NCI-H1694 (cell line): ENCODE results near the gene GNG4.
"Not testable (repeated sequence)": the region's sequence is repeated elsewhere in the genome, so short reads cannot be mapped to it uniquely, and the experiment has no call there.

Source experiments
- DNase-seq: peaks from one replicate; lab custom pipeline; 2025; lab: John Stamatoyannopoulos, UW

Gene GNG4

DNA sequence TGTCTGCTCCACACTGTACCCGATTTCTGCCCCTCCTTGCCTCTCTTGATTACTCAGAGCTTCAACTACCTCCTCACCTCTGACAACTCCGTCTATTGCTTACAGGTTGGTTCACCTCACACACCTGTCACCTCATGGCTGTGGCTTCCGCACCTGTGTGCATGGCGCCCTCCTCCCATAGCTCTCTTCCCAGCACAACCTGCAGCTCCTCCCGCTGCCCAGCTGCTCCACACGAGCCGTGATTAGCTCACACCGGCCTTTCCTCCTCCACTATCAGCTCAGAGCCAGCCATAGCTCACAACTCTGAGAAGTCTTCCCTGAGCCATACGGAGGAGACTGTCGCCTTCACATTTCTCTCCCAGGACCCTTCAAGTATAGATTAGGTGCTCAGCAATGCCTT, 67.5 kb downstream of the GNG4 start:
- no peak for DNase-seq

GRCh38 chr1:235579891-235580290, 69.7 kb downstream of the GNG4 start:
- DNase-seq: no peak

GRCh38 chr1:235575597-235575996, 74.0 kb downstream of the GNG4 start:
- DNase-seq: no peak

- DNase-seq: no peak
Observed at GRCh38 chr1:235573880-235574279, 75.7 kb downstream of the GNG4 start.

- not testable (repeated sequence) for DNase-seq
Observed at GRCh38 chr1:235572971-235573370, 76.6 kb downstream of the GNG4 start.

GRCh38 chr1:235571482-235571881, 78.1 kb downstream of the GNG4 start:
- no peak for DNase-seq

GRCh38 chr1:235567812-235568503, 81.6 kb downstream of the GNG4 start:
- no peak for DNase-seq

- DNase-seq: no peak
Observed at GRCh38 chr1:235566084-235566483, 83.5 kb downstream of the GNG4 start.

- no peak for DNase-seq
Observed at GRCh38 chr1:235563513-235564061, 86.0 kb downstream of the GNG4 start.

GRCh38 chr1:235562589-235562988, 87.0 kb downstream of the GNG4 start:
- DNase-seq: no peak

- DNase-seq: no peak
Observed at GRCh38 chr1:235558621-235559169, 90.9 kb downstream of the GNG4 start.

GRCh38 chr1:235557495-235557894, 92.1 kb downstream of the GNG4 start:
- no peak for DNase-seq

GRCh38 chr1:235556807-235557206, 92.8 kb downstream of the GNG4 start:
- DNase-seq: no peak

GRCh38 chr1:235553112-235553551, 96.5 kb downstream of the GNG4 start:
- DNase-seq: no peak

DNA sequence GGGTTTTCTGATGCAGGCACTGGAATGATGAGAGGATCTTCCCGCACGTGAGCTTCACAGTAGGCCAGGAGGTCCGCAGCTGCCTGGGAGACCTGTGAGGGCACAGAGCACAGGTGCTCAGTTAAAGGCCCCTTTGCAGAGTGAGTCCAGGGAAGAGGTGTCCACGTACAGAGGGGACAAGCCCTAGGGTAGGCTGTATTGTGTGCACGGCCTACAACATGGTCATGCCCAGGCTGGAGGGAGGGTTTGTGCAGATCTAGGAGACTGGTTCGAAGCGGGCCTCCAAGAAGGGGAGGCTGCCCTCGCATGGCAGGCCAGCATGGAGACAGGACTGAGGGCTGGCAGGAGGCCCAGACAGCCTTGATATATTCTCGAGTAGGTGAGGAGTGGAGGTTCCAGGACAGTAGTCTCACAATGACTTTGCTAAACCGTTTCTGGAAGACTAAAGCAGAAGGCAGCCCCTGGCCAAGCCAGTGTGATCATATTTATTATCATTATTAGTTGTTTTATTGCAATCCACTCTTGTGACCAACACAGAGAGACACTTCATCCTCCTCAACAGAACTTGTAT, 97.4 kb downstream of the GNG4 start:
- no peak for DNase-seq

GRCh38 chr1:235549351-235550139, 100.0 kb downstream of the GNG4 start:
- no peak for DNase-seq

DNA sequence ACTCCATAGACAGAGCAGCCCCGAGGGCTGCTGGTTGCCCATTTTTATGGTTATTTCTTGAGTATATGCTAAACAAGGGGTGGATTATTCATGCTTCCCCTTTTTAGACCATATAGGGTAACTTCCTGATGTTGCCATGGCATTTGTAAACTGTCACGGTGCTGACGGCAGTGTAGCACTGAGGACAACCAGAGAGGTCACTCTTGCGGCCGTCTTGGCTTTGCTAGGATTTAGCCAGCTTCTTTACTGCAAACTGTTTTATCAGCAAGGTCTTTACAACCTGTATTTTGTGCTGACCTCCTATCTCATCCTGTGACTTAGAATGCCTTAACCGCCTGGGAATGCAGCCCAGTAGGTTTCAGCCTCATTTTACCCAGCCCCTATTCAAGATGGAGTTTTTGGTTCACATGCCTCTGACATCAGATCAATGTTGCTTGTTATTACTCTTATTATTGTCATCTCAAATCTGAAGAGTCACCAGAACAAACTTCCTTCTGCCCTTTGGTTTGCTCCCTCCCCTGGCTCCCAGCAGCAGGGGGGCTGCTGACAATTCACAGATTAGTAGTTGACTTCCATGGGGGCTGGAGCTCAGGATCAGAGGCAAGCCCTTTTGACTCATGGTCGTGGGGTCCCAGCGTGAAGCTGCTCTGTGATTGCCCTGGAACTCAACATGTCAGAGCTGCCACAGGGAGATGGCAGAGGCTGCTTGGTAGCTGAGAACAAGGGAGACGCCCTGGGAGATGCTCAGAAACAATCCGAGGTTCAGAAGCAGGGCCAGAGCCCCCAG, 103.0 kb downstream of the GNG4 start:
- DNase-seq: not testable (repeated sequence)

- DNase-seq: no peak
Observed at GRCh38 chr1:235545292-235545930, 104.2 kb downstream of the GNG4 start.

DNA sequence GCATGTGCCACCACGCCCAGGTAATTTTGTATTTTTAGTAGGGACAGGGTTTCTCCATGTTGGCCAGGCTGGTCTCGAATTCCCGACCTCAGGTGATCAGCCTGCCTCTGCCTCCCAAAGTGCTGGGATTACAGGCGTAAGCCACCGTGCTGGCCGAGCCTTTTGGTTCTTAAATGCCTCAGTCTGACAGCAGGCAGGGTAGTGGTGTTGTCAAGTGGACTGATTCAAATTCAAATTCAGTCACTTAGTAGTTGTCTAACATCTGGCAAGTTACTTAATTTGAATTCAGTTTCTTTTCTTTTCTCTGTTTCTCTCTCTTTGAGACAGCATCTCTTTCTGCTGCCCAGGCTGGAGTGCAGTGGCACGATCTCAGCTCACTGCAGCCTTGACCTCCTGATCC, 106.7 kb downstream of the GNG4 start:
- not testable (repeated sequence) for DNase-seq

GRCh38 chr1:235533476-235534168, 116.0 kb downstream of the GNG4 start:
- DNase-seq: no peak

GRCh38 chr1:235532360-235532759, 117.2 kb downstream of the GNG4 start:
- no peak for DNase-seq
